Vagina (tissue), 2 donors: ENCODE measurements around the gene EXOSC2.

Experiments
- POLR2A ChIP-seq, 2 donors: fragments of 450-650 bp; IDR thresholded peaks; one replicate each; pipeline ENCODE4 v1.6.1; 2017; ENCODE audit warnings: antibody characterized with exemption in 2 of 2, mild to moderate bottlenecking in 2 of 2, moderate library complexity in 2 of 2
- TF ChIP-seq, protein P1 (sequence below), 3 experiments: fragments of 450-650 bp in 2 of 3; fragments of 200-600 bp in 1 of 3; sonication (generic) in 1 of 3; IDR thresholded peaks; one replicate each; pipeline ENCODE4 v1.5.1; 2017 to 2019; ENCODE audit warnings: antibody characterized with exemption in 3 of 3, mild to moderate bottlenecking in 2 of 3, moderate library complexity in 2 of 3

DNA sequence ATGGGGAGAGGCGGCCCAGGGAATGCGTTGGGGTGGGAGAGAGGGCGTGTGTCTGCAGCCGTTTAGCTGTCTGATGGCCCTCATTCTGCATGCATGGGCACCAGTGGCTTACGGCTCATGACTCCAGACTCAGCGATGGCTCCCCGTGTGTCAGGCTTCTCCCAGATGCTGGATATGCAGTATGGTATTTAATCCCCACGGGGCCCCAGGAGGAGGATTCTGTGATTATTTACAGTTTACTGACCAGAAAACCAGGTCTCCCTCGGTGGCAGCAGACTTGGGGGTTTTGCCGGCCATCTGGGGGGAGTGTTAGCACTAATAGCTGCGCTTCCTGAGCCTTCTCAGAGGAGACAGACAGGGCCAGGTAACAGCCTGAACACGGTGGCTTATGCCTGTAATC, 24.9 kb upstream of the EXOSC2 start:
- TF ChIP-seq, protein P1, sequence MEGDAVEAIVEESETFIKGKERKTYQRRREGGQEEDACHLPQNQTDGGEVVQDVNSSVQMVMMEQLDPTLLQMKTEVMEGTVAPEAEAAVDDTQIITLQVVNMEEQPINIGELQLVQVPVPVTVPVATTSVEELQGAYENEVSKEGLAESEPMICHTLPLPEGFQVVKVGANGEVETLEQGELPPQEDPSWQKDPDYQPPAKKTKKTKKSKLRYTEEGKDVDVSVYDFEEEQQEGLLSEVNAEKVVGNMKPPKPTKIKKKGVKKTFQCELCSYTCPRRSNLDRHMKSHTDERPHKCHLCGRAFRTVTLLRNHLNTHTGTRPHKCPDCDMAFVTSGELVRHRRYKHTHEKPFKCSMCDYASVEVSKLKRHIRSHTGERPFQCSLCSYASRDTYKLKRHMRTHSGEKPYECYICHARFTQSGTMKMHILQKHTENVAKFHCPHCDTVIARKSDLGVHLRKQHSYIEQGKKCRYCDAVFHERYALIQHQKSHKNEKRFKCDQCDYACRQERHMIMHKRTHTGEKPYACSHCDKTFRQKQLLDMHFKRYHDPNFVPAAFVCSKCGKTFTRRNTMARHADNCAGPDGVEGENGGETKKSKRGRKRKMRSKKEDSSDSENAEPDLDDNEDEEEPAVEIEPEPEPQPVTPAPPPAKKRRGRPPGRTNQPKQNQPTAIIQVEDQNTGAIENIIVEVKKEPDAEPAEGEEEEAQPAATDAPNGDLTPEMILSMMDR (IDR thresholded peaks at IDR 0.05): no peak
- no peak for TF ChIP-seq POLR2A (IDR thresholded peaks at IDR 0.05)
